GM12878 (cell line): ENCODE measurements around the gene TMEM63C. TPM values are rescaled to one million over a fixed set of nuclear protein-coding genes. Genes with fewer than 3 reads are reported as not detected.

Experiments
- ATAC-seq: fragments of 200-7000 bp; cut with Tn5 transposase; 3 replicates; pipeline ENCODE4 v1.9.1; 2020; ENCODE audit warnings: mild to moderate bottlenecking, moderate library complexity
- BruUV-seq: library from RNA; stranded (reverse); fragments of 400-500 nt; replicated peaks from 2 replicates; lab custom pipeline; 2021; lab: Mats Ljungman, UMichigan
- CTCF ChIA-PET: fragments of 300-600 bp; sonication (Branson Sonifier 250); formaldehyde crosslinking; extraction: SDS; loops from one replicate; lab custom pipeline; 2021; ENCODE audit warnings: inconsistent platforms; lab: Yijun Ruan, JAX
- POLR2A ChIA-PET: fragments of 350-600 bp; formaldehyde crosslinking; extraction: SDS; loops from one replicate; lab custom pipeline; 2021; ENCODE audit warnings: inconsistent platforms; lab: Charles Lee
- RAD21 ChIA-PET: fragments of 300-600 bp; sonication (Branson Sonifier 250); formaldehyde crosslinking; loops from one replicate; lab custom pipeline; 2023; ENCODE audit warnings: antibody characterized with exemption; ENCODE audit not compliant: unreplicated experiment; lab: Charles Lee
- SMC1A ChIA-PET: fragments of 300-600 bp; sonication (Branson Sonifier 250); formaldehyde crosslinking; loops from one replicate; lab custom pipeline; 2023; ENCODE audit not compliant: unreplicated experiment, uncharacterized antibody; lab: Charles Lee
- DNase-seq: peaks from one replicate; pipeline ENCODE4 v3.0.0-alpha.2; 2011; ENCODE audit warnings: low read depth, low spot score
- FAIRE-seq: peaks from 3 replicates; lab custom pipeline; 2011; peaks lifted over from hg19 to GRCh38; lab: Jason Lieb, UNC
- H2AFZ ChIP-seq: 2 replicates; pipeline ENCODE4 v1.6.0; 2011; ENCODE audit warnings: low read depth, low read length, control low read depth; ENCODE audit not compliant: control insufficient read depth
- H3K27ac ChIP-seq: 2 replicates; pipeline ENCODE4 v1.5.1; 2011; ENCODE audit warnings: control low read depth; ENCODE audit not compliant: control insufficient read depth, insufficient read depth
- H3K27me3 ChIP-seq, 2 experiments: replicated peaks in 1 of 2; 2 replicates each; pipeline versions ENCODE4 v1.6.0 to v1.6.1; 2011; ENCODE audit warnings: low read length in 1 of 2; ENCODE audit not compliant: control insufficient read depth in 2 of 2, insufficient read depth in 2 of 2
- H3K36me3 ChIP-seq, 2 experiments: 2 replicates each; pipeline ENCODE4 v1.5.1; 2011; ENCODE audit warnings: low read length in 1 of 2; ENCODE audit not compliant: control insufficient read depth in 2 of 2, insufficient read depth in 2 of 2
- H3K4me1 ChIP-seq: 2 replicates; pipeline ENCODE4 v1.6.1; 2011; ENCODE audit warnings: mild to moderate bottlenecking, low read length, moderate library complexity, mixed read lengths; ENCODE audit not compliant: control insufficient read depth, insufficient read depth
- H3K4me2 ChIP-seq: 2 replicates; pipeline ENCODE4 v1.6.0; 2011; ENCODE audit warnings: control low read depth; ENCODE audit not compliant: control insufficient read depth, insufficient read depth
- H3K4me3 ChIP-seq: fragments of 200-600 bp; sonication (generic); 2 replicates; pipeline ENCODE4 v1.5.1; 2016
- H3K79me2 ChIP-seq: 2 replicates; pipeline ENCODE4 v1.6.0; 2011; ENCODE audit warnings: low read length; ENCODE audit not compliant: control insufficient read depth, insufficient read depth
- H3K9ac ChIP-seq: 2 replicates; pipeline ENCODE4 v1.8.0; 2011; ENCODE audit warnings: low read length, control low read depth, mixed read lengths; ENCODE audit not compliant: control insufficient read depth, insufficient read depth
- H3K9me3 ChIP-seq: replicated peaks from 3 replicates; pipeline ENCODE4 v1.5.1; 2011; ENCODE audit warnings: mild to moderate bottlenecking, low read length; ENCODE audit not compliant: control insufficient read depth, insufficient read depth
- H4K20me1 ChIP-seq: 2 replicates; pipeline ENCODE4 v1.6.0; 2011; ENCODE audit not compliant: control insufficient read depth, insufficient read depth
- ASH2L ChIP-seq: fragments of 300-600, 200-600 bp; sonication (generic); IDR thresholded peaks from 2 replicates; pipeline ENCODE4 v1.6.1; 2017; ENCODE audit warnings: low read depth, mild to moderate bottlenecking, borderline replicate concordance
- EED ChIP-seq: sonication (generic); IDR thresholded peaks from 2 replicates; pipeline ENCODE4 v1.6.1; 2016; ENCODE audit warnings: antibody characterized with exemption, low read depth
- KLF5 ChIP-seq: fragments of 450-650 bp; IDR thresholded peaks from 2 replicates; pipeline ENCODE4 v1.6.1; 2014; ENCODE audit warnings: mild to moderate bottlenecking; ENCODE audit not compliant: partially characterized antibody
- NR2F1 ChIP-seq: fragments of 450-650 bp; conservative IDR thresholded peaks from 2 replicates; pipeline ENCODE4 v1.6.1; 2017; ENCODE audit warnings: mild to moderate bottlenecking
- NRF1 ChIP-seq: conservative IDR thresholded peaks from 2 replicates; pipeline ENCODE4 v1.6.1; 2011; ENCODE audit warnings: mild to moderate bottlenecking, low read depth, low read length, improper control_type of control experiment
- PAX8 ChIP-seq: fragments of 450-650 bp; IDR thresholded peaks from 2 replicates; pipeline ENCODE4 v1.6.1; 2017; ENCODE audit warnings: mild to moderate bottlenecking, moderate library complexity
- RAD21 ChIP-seq: IDR thresholded peaks from 2 replicates; pipeline ENCODE4 v1.6.1; 2011; ENCODE audit warnings: mild to moderate bottlenecking, low read depth, low read length, moderate library complexity; ENCODE audit not compliant: insufficient read depth
- SMAD5 ChIP-seq: IDR thresholded peaks from 2 replicates; pipeline ENCODE4 v1.6.1; 2016; ENCODE audit warnings: antibody characterized with exemption, low read depth
- SMC3 ChIP-seq: IDR thresholded peaks from 2 replicates; pipeline ENCODE4 v1.6.1; 2011; ENCODE audit warnings: low read length, improper control_type of control experiment, borderline replicate concordance
- SREBF1 ChIP-seq: IDR thresholded peaks from 2 replicates; pipeline ENCODE4 v1.6.1; 2012; ENCODE audit warnings: mild to moderate bottlenecking, low read length
- SUZ12 ChIP-seq: fragments of 200-600 bp; sonication (generic); IDR thresholded peaks from one replicate; pipeline ENCODE4 v1.6.1; 2018; ENCODE audit warnings: antibody characterized with exemption, mild to moderate bottlenecking; ENCODE audit not compliant: unreplicated experiment
- WGBS: methylation state at CpG from one replicate; pipeline ENCODE4 v1.1.6; 2016; ENCODE audit warnings: low lambda C conversion rate; ENCODE audit not compliant: insufficient replicate concordance, insufficient coverage; ENCODE audit errors: missing lambda C conversion rate; 5-methylcytosine and 5-hydroxymethylcytosine counted together
- in situ Hi-C: fragments of 300-500 bp; cut with MboI; formaldehyde crosslinking; loops from 9 replicates; pipeline ENCODE4 v1.14.3; 2018; ENCODE audit warnings: mixed read lengths
- intact Hi-C: fragments of 100-400 bp; cut with micrococcal nuclease; formaldehyde crosslinking; loops from one replicate; pipeline ENCODE4 v1.14.2; 2022; ENCODE audit not compliant: unreplicated experiment
- polyA plus RNA-seq, 11 experiments: library from polyadenylated mRNA; depleted of rRNA in 4 of 11; unstranded in 6 of 11; stranded (reverse) in 5 of 11; fragments of >200 nt; fragmentation: Nextera tagmentation in 4 of 11; fragmentation: Illumina TruSeq in 1 of 11; extraction: Ambion mirVana in 4 of 11; extraction: Trizol in 1 of 11; gene quantifications; 1 replicate in 1 of 11; 2 replicates in 10 of 11; pipeline versions ENCODE4 v1.2.1 to v1.2.3, GENCODE V29; 2011 to 2016; ENCODE audit warnings: inconsistent platforms in 2 of 11, missing spikeins in 2 of 11, low read depth in 1 of 11
- total RNA-seq, 4 experiments: library from RNA; depleted of rRNA in 3 of 4; stranded (reverse); fragments of >200 nt in 3 of 4; fragmentation: Illumina TruSeq in 1 of 4; extraction: Trizol in 1 of 4; gene quantifications; 2 replicates each; pipeline versions ENCODE4 v1.2.1 to v1.2.3, GENCODE V29; 2013 to 2021

Gene TMEM63C
- total and polyA plus RNA-seq, 10 of the 15 experiments (the other 5 are each of a cell fraction or from before 2014, with no cell fraction given): 0.06 to 1.3 (median 0.39) TPM; not detected in 4

DNA sequence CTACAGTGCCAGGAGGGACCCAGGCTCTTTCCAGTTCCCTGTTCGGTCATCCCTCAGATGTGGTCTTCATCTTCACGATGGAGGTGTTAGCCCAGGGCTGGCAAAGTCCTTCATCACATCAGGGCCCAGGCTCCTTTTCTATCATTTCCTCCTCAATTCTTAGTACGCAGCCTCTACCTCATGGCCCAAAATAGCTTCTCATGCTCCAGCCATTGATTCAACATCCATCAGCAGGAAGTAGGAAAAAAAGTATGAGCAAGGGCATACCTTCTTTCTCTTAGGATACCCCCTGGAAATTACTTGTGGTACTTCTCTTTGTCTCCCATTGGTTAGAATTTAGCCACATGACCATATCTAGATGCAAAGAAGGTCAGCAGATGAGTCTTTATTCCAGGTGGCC is 27.8 kb upstream of the TMEM63C start:
- ChIA-PET CTCF (interaction anchor here (0.8 to 7.7 kb wide), 11 partner anchors 11 to 281 kb away, joined by 3 to 159 read pairs (median 4); partner anchors contain the start of gene ZDHHC22), POLR2A (no interaction called here), RAD21 (interaction anchor here (0.9 to 3.4 kb wide), 4 partner anchors 59 to 281 kb away, joined by 3 to 48 read pairs (median 18); no protein-coding TSS in a partner anchor), SMC1A (interaction anchor here (0.7 to 4.5 kb wide), 3 partner anchors 14 to 162 kb away, joined by 3 to 45 read pairs (median 5); no protein-coding TSS in a partner anchor)
- Histone ChIP-seq H3K36me3 (no peaks in the 10 kb centered on the region), H3K9ac (no peak overlapping the region), H3K27ac (no peak overlapping the region), H3K4me3 (no peak overlapping the region), H2AFZ (no peak overlapping the region), H3K9me3 (no peaks in the 10 kb centered on the region), H3K79me2 (no peaks in the 10 kb centered on the region), H3K27me3 (no peaks in the 10 kb centered on the region; a peak in 1 of 4 replicates), H3K4me1 (no peaks in the 10 kb centered on the region), H3K4me2 (no peak overlapping the region), H4K20me1 (no peaks in the 10 kb centered on the region)
- 31% methylated on average over 3 of the region's 3 CpGs for WGBS
- DNase-seq: no peak
- BruUV-seq: no TSS peak
- ATAC-seq: no peak
- intact Hi-C loops: loop anchor here (2.0 to 10.0 kb wide), 4 partner anchors 58 to 391 kb away; partner anchors contain the start of genes AHSA1 and VIPAS39
- FAIRE-seq: no peak
- in situ Hi-C loops: loop anchor here (5.0 kb wide), 1 partner anchor 163 kb away; no protein-coding TSS in a partner anchor
- no peak for TF ChIP-seq SUZ12
- no peak for TF ChIP-seq SMC3
- no peak for TF ChIP-seq NRF1
- TF ChIP-seq SREBF1: no peak
- no peak for TF ChIP-seq EED
- no peak for TF ChIP-seq NR2F1
- no peak for TF ChIP-seq ASH2L
- no peak for TF ChIP-seq RAD21
- TF ChIP-seq KLF5: no peak
- no peak for TF ChIP-seq PAX8
- TF ChIP-seq SMAD5: no peak
